ENCODE results near the gene PLCH2.

- TF ChIP-seq CTCF (IDR thresholded peaks at IDR 0.05) (no peak), POLR2A (IDR thresholded peaks at IDR 0.05) (no peak)
These were observed 29.4 kb downstream of the PLCH2 start for GRCh38 chr1:2505461-2505994.
